HuH-7.5 (cell line): Measurements from ENCODE around the gene ZNF438.

Experiments used
- DNase-seq: peaks from one replicate; pipeline ENCODE4 v3.0.0; 2011; ENCODE audit warnings: low spot score

ZNF438 gene

DNA sequence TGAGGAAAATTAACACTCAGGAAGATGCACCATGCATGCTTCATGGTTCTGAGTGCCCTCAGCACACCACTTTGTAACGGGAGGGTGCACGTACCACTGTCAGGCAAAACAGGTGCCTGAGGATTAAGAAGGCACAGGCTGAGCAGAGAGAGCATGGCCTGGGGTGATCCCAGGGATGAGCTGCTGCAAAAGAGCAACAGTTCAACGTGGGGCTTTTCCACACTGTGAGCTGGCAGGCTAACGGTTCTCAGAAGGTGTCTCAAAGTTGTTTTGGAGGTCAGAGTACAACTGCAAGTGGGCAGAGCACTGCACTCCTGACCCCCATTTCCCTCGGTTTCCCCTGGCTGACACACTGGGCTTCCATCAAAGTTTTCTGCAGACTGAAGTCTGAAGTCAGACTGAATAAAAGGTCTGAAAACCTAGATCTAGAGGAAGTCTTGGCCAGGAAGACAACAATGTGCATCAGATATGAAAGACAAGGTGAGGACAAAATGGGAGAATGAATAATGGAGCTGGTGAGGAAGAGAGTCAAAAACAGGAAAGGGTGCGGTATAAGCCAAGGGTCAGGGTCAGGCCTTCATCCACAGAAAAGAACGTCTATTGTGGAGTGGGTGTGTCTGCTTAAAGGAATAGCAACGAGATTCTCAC, 20.5 kb downstream of the ZNF438 start:
- DNase-seq, result no peak

DNA sequence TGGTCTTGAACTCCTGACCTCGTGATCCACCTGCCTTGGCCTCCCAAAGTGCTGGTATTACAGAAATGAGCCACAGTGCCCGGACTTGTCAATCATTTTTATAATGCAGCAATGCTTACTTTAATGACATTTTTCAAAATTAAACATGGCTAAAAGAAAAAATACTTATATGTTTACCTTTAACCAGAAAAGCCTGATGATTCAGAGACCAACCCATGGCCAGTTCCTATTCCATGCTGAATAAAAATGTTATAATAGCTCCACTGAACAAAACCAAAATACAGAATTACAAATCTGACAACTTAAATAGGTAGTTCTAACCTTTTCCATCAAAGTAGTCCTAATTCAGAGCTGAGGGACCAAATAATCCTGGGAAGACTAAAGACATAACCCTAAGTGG, 21.6 kb downstream of the ZNF438 start:
- no peak for DNase-seq

- no peak for DNase-seq
Measured at GRCh38 chr10:31005895-31006294, 25.8 kb downstream of the ZNF438 start.

DNA sequence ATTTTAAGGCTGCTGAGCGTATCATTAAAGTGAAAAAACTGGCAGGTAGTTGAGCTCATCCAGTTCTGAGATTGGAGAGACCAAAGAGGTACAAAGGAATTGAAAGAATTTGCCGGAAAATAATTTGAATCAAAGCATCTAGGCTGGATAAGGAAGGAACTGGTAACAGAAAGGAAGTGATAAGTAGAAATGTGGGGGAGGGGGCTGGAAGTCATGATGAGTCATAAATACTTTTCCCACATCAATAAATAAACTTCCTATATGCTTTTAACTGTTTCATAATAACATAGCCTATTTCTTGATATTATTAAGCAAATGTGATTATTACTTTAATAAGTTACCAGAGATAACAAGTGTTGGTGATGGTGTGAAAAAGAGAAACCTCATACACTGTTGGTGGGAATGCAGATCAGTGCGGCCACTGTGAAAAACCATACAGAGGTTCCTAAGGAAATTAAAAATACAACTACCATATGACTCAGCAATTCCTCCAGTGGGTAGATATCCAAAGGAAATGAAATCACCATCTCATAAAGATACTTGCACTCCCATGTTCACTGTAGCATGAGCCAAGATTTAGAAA, 27.0 kb downstream of the ZNF438 start:
- DNase-seq, result no peak

DNA sequence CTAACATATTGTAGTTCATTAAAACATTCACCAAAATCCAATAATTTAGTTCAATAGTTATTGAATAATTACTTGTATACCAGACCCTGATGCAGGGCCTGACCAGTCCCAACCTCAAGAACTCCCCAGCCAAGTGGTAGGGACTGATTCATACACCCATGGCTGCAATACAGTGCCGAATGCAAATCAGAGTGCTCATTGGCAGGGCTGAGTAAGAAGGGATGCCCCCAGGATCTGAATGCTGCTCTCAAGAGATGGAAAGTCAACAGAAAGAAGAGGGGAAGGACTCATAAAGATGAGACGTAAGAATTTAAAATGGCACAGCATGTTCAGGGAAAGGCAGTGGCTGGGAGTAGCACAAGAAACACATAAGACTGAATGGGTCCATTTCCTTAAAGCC, 29.9 kb downstream of the ZNF438 start:
- no peak for DNase-seq

DNA sequence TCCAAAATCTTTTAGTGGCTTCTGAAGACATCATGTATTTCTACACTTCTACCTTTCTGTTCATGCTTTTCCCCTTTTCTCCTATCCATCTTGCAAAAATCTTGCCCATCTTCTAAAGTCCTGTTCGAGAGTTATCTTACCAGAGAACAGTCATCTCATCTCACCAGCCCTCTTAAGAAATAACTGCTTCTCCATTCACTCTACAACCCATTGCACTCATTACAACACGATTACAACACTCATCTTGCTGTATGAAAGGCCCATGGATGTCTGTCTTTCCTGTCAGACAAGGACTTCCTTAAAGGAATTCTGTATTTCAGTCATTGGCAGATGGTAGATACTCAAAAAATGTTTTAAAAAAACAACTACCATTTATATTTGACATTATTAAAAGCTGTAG, 30.8 kb downstream of the ZNF438 start:
- DNase-seq, result no peak

DNA sequence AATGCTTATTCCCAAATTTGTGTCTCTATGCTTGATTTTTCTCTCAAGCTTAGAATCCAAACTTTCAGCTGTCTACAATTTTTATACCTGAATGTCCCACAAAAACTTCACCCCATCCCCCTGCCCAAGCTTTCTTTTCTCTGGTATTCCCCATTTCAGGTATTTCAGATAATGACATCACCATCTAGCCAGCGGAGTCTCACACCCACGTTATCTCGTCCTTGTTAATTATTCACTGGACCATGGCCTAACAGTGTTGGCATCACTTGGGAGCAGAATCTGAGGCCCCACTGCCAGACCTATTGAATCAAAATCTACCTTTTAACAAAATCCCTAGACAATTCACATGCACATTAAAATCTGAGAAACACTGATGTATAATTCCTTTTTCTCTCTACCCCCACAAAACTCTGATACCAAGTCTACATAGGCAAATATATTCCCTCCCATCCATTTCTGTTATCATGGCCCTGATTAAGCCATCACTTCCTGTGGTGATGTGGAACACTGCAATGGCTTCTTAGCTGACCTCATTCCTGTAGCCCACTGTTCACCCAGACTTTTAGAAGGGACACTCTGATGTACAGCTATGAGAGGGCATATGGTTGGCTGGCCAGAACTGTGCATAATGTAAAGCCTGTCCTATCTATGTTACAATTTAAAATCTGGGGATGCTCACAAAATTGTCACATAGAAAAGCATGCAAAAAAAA, 31.4 kb downstream of the ZNF438 start:
- DNase-seq, result no peak

GRCh38 chr10:30999070-30999712, 32.5 kb downstream of the ZNF438 start:
- no peak for DNase-seq

DNA sequence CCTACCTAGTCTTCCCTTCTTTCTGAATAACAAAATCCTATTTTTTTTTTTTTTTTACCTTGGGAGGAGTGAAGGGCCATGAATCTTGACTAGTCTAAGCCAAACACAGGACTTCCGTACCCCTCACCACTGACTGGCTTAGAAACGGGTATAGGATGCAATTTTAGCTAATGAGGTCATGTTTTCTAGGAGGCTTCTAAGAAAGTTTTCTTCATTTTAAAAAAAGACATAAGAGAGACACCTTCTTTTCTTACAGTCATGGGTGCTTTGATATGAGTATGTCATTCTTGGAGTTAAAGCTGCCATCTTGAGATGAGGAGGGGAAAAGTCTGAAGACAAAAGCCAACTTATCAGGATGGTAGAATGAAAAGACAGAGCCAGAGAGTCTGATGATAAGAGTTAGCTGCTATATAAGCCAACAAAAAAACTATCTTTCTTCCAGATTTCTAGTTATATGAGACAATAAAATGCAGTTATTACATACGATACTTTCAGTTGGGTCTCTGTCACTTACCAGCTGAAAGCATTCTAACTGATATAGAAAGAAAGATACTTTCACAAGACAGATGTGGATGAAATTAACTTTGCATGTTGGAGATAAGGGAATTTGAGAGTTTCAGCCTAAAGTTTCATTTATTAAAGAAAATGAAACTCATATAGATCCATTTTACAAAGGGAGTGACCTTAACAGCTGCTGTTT, 34.0 kb downstream of the ZNF438 start:
- no peak for DNase-seq

GRCh38 chr10:30996481-30997005, 35.1 kb downstream of the ZNF438 start:
- DNase-seq, result no peak

DNA sequence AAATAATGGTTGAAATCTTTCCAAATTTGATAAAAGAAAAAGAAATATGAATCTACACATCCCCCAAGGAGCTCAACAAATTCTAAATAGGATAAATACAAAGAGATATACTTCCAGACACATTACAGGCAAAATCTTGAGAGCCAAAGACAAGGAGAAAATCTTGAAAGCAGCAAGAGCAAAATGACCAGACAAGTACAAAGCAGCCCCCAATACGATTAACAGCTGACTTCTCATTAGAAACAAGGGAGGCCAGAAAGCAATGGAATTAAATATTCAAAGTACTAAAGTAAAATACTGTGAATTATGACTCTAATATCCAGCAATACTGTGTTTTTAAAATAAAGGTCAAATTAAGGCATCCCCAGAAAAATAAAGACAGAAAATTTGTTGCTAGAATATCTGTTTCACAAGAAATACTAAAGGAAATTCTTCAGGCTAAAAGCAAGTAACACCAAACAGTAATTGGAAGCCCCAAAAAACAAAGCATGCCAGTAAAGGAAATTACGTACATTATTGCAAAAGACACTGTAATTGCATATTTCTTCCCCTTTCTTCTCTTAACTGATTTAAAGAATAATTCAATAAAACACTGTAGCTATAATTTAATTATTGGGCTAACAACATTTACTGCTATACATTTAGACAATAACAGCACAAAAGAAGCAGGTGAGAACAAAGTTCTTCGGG, 36.4 kb downstream of the ZNF438 start:
- no peak for DNase-seq

DNA sequence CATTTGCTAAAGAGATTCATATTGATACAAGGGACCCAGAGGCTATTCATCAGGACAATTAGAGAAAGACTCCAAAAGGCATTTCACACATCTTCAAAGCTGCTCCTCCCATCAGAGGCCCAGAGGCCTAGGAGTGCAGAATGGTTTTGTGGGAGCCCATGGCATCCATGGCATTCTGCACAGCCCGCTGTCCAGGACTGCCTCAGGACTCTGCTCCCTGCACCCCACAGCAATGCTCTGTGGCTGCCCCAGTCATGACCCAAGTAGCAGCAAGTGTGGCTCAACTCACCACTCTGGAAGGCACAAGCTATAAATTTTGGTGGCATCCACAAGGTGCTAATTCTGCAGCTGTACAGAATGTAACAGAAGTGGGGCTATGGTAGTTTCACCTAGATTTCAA, 38.5 kb downstream of the ZNF438 start:
- DNase-seq, result no peak

DNA sequence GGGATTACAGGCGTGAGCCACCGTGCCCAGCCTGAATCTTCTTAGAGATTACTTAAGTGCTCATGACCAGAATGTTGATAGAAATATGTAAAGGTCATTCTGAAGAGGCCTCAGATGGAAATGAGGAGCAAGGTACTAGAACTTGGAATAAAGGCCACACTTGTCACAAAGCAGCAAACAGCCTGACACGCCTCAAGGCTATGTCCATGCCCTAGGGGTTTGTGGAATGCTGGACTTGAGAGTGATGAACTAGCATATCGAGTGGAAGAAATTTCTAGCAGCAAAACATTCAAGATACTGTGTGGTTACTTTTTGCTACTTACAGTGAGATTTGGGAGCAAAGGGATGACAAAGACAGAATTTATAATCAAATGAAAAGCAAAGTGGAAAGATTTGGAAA, 39.0 kb downstream of the ZNF438 start:
- DNase-seq, result no peak

DNA sequence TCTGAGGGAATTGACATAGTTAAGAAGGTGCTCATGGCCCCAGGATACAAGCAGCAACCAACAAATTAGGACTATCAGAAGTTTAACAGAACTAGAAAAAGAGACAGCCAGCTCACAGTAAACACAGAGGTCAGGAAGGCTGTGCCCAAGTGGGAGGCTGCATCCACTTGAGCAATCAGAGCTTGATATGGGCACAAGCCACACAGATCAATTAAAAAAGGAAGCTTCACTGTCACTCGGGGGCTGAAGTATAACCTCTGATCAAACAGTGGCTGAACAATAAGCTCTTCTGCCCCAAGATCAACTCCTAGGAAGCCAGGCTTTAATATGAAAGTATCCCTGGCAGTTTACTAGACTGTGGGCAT, 40.0 kb downstream of the ZNF438 start:
- no peak for DNase-seq

GRCh38 chr10:30990971-30991646, 40.6 kb downstream of the ZNF438 start:
- no peak for DNase-seq

DNA sequence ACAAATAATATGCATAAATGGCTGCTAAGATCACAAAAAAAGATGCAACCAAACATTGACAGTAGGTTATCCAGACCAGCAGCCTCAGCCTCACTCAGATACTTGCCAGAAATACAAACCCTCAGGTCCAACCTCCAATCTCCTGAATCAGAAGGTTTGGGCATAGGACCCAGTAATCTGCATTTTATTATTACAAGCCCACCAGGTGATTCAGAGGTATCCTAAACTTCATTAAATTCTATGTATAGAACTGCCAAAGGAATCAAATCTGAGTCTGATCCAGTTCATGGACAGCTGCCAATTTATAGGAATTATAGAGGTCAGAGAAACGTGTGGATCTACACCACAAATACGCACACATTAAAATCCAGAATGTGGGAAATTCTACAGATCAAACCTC, 41.3 kb downstream of the ZNF438 start:
- DNase-seq, result no peak

DNA sequence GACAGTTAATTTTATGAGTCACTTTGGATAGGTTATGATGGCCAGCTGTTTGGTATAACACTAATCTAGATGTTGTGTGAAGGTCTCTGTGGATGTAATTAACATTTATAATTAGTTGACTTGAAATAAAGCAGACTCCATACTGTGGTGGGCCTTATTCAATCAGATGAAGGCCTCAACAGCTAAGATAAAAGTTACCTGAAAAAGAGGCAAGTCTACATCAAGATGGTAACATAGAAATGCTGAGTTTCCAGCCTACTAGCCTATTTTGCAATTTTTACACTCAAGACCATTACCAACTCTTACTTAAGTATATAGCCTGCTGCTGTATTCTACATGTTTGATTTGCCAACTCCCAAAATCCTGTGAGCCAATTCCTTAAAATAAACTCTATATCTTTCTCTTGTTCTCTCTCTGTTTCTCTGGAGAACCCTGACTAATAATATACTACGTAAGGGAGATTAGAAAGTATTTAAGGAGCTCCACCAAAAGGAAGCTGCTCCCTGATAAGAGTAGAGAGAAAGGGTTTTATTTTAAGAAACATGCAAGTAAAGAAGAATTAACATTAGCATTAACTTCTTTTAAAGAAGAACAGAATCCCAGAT, 42.7 kb downstream of the ZNF438 start:
- DNase-seq, result no peak

DNA sequence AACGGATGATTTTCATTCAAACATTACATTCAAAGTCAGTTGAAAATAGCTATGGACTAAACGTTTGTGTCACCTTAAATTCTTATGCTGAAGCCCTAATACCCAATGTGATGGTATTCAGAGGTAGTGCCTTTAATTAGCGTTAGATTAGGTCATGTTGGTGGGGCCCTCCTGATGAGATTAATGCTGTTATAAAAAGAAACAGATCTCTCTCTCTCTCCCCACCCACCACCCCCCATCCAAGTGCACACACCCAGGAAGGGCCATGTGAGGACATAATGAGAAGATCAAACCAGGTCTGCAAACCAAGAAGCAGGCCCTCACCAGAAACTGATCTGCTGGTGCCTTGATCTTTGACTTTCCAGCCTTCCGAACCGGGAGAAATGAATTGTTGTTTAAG, 44.2 kb downstream of the ZNF438 start:
- no peak for DNase-seq

GRCh38 chr10:30986053-30986555, 45.6 kb downstream of the ZNF438 start:
- no peak for DNase-seq

DNA sequence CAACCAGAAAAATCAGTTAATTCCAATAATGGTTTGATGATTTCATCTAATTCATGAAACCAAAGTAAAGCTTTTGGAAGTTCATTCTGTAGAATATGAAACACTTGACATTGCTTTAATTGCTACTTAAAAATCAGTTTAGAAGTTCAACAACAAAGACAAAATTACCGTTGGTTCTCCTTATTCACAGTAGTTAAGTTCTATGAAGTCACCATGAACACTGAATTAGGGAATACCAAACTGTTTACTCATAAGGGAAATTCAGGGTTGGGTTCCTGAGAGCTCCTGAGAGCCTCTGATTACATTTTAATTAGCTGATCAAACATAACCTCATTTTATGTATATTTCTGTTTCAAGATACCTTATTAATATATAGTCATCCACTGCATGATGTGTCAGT, 46.2 kb downstream of the ZNF438 start:
- DNase-seq, result no peak
